H1 (cell line): Measurements from ENCODE around the gene CCDC148. TPM values are rescaled to one million over a fixed set of nuclear protein-coding genes. Genes with fewer than 3 reads are reported as not detected.

ENCODE experiments used
- CTCF ChIA-PET: fragments of 300-600 bp; sonication (Branson Sonifier 250); formaldehyde crosslinking; loops from one replicate; lab custom pipeline; 2021; ENCODE audit not compliant: partially characterized antibody; lab: Charles Lee
- POLR2A ChIA-PET: fragments of 300-600 bp; sonication (Branson Sonifier 250); formaldehyde crosslinking; loops from one replicate; lab custom pipeline; 2021; ENCODE audit warnings: inconsistent platforms; ENCODE audit not compliant: partially characterized antibody; lab: Charles Lee
- DNase-seq, 2 experiments: peaks; one replicate each; pipeline versions ENCODE4 v3.0.0 to v3.0.0-alpha.2; 2010 to 2022; ENCODE audit warnings: low spot score in 2 of 2, low read depth in 1 of 2, mixed read lengths in 1 of 2
- FAIRE-seq: peaks from 2 replicates; lab custom pipeline; 2011; peaks lifted over from hg19 to GRCh38; lab: Jason Lieb, UNC
- H2AFZ ChIP-seq: 2 replicates; pipeline ENCODE4 v1.8.1; 2012; ENCODE audit warnings: low read length, inconsistent platforms
- H2AK5ac ChIP-seq: 2 replicates; pipeline ENCODE4 v1.6.1; 2013; ENCODE audit warnings: low read depth, low read length
- H2BK120ac ChIP-seq: replicated peaks from 2 replicates; pipeline ENCODE3; 2013; ENCODE audit warnings: low read depth, low read length, inconsistent platforms
- H2BK12ac ChIP-seq: 2 replicates; pipeline ENCODE4 v1.6.1; 2013; ENCODE audit warnings: low read depth, low read length
- H2BK15ac ChIP-seq: 2 replicates; pipeline ENCODE4 v1.6.1; 2013; ENCODE audit warnings: low read length
- H2BK20ac ChIP-seq: 2 replicates; pipeline ENCODE4 v1.6.1; 2013; ENCODE audit warnings: low read length
- H2BK5ac ChIP-seq: 2 replicates; pipeline ENCODE4 v1.6.1; 2013; ENCODE audit warnings: low read depth, low read length
- H3K14ac ChIP-seq: 2 replicates; pipeline ENCODE4 v1.6.1; 2013; ENCODE audit warnings: inconsistent platforms; ENCODE audit not compliant: insufficient read length
- H3K18ac ChIP-seq: 2 replicates; pipeline ENCODE4 v1.6.1; 2013; ENCODE audit warnings: low read length; ENCODE audit errors: extremely low read depth
- H3K23ac ChIP-seq: 2 replicates; pipeline ENCODE4 v1.6.1; 2013; ENCODE audit warnings: inconsistent platforms; ENCODE audit not compliant: insufficient read length
- H3K23me2 ChIP-seq: 2 replicates; pipeline ENCODE4 v1.6.1; 2013; ENCODE audit warnings: low read depth, low read length
- H3K27ac ChIP-seq: 2 replicates; pipeline ENCODE4 v1.6.1; 2011; ENCODE audit warnings: low read depth, low read length, inconsistent platforms
- H3K27me3 ChIP-seq, 4 experiments: replicated peaks in 1 of 4; 1 replicate in 1 of 4; 2 replicates in 3 of 4; pipeline versions ENCODE4 v1.6.1 to v1.8.1; 2011 to 2013; ENCODE audit warnings: low read length in 3 of 4, mild to moderate bottlenecking in 3 of 4, inconsistent platforms in 2 of 4, mixed read lengths in 2 of 4, moderate library complexity in 1 of 4; ENCODE audit not compliant: control insufficient read depth in 3 of 4, insufficient read depth in 3 of 4; ENCODE audit errors: extremely low read depth in 1 of 4
- H3K36me3 ChIP-seq, 4 experiments: 2 replicates each; pipeline versions ENCODE4 v1.6.1 to v1.8.1; 2011 to 2013; ENCODE audit warnings: mild to moderate bottlenecking in 4 of 4, low read length in 3 of 4, moderate library complexity in 2 of 4, control low read depth in 1 of 4, inconsistent platforms in 1 of 4; ENCODE audit not compliant: insufficient read depth in 4 of 4, control insufficient read depth in 2 of 4
- H3K4ac ChIP-seq: replicated peaks from 2 replicates; pipeline ENCODE3; 2013; ENCODE audit warnings: low read length, low read depth, mixed read lengths, inconsistent platforms; ENCODE audit not compliant: insufficient read length
- H3K4me1 ChIP-seq, 4 experiments: replicated peaks in 1 of 4; 1 replicate in 1 of 4; 2 replicates in 3 of 4; pipeline versions ENCODE4 v1.6.1 to v1.8.1; 2011 to 2013; ENCODE audit warnings: low read length in 3 of 4, inconsistent platforms in 2 of 4, mixed read lengths in 1 of 4; ENCODE audit not compliant: insufficient read depth in 4 of 4, control insufficient read depth in 3 of 4
- H3K4me2 ChIP-seq, 2 experiments: 2 replicates each; pipeline versions ENCODE4 v1.6.1 to v1.8.1; 2011 to 2013; ENCODE audit warnings: low read depth in 2 of 2, low read length in 2 of 2, control low read depth in 1 of 2, inconsistent platforms in 1 of 2, mild to moderate bottlenecking in 1 of 2; ENCODE audit not compliant: insufficient read depth in 1 of 2
- H3K4me3 ChIP-seq, 4 experiments: fragments of 200-600, 300-600 bp in 1 of 4; sonication (generic), shearing (Covaris generic), sonication (Bioruptor Twin) in 1 of 4; 2 replicates each; pipeline versions ENCODE4 v1.5.1 to v1.8.1; 2011 to 2016; ENCODE audit warnings: low read length in 4 of 4, low read depth in 3 of 4, control low read depth in 2 of 4, inconsistent platforms in 2 of 4, mild to moderate bottlenecking in 2 of 4, mixed read lengths in 1 of 4, moderate library complexity in 1 of 4; ENCODE audit not compliant: insufficient read depth in 2 of 4; ENCODE audit errors: extremely low read depth in 1 of 4
- H3K56ac ChIP-seq: replicated peaks from 2 replicates; pipeline ENCODE3; 2013; ENCODE audit warnings: low read depth, mild to moderate bottlenecking, mixed read lengths, low read length, inconsistent platforms; ENCODE audit not compliant: insufficient read length
- H3K79me1 ChIP-seq: 2 replicates; pipeline ENCODE4 v1.6.1; 2013; ENCODE audit warnings: low read depth, low read length, control low read depth
- H3K79me2 ChIP-seq, 2 experiments: 2 replicates each; pipeline versions ENCODE4 v1.6.1 to v1.8.1; 2012 to 2013; ENCODE audit warnings: low read length in 2 of 2, mild to moderate bottlenecking in 2 of 2, inconsistent platforms in 1 of 2; ENCODE audit not compliant: insufficient read depth in 2 of 2, control insufficient read depth in 1 of 2
- H3K9ac ChIP-seq, 4 experiments: replicated peaks in 1 of 4; 1 replicate in 1 of 4; 2 replicates in 3 of 4; pipeline versions ENCODE4 v1.6.1 to v1.8.1; 2011 to 2013; ENCODE audit warnings: low read depth in 3 of 4, low read length in 3 of 4, control low read depth in 2 of 4, mild to moderate bottlenecking in 2 of 4, moderate library complexity in 2 of 4, inconsistent platforms in 1 of 4; ENCODE audit errors: extremely low read depth in 1 of 4
- H3K9me3 ChIP-seq, 2 experiments: 2 replicates each; pipeline versions ENCODE4 v1.6.1 to v1.8.1; 2012 to 2013; ENCODE audit warnings: mild to moderate bottlenecking in 2 of 2, moderate library complexity in 2 of 2, control low read depth in 1 of 2, inconsistent platforms in 1 of 2, low read depth in 1 of 2, low read length in 1 of 2, mixed read lengths in 1 of 2; ENCODE audit not compliant: insufficient read depth in 2 of 2
- H4K20me1 ChIP-seq, 2 experiments: replicated peaks in 1 of 2; 2 replicates each; pipeline versions ENCODE3 to v1.8.1; 2011 to 2013; ENCODE audit warnings: inconsistent platforms in 2 of 2, low read length in 2 of 2, mild to moderate bottlenecking in 1 of 2; ENCODE audit not compliant: insufficient read depth in 2 of 2, control insufficient read depth in 1 of 2
- H4K5ac ChIP-seq: 2 replicates; pipeline ENCODE4 v1.6.1; 2013; ENCODE audit warnings: low read length, low read depth, mixed read lengths, inconsistent platforms; ENCODE audit not compliant: insufficient read length
- H4K8ac ChIP-seq: 2 replicates; pipeline ENCODE4 v1.8.0; 2013; ENCODE audit warnings: mild to moderate bottlenecking, moderate library complexity, low read length, inconsistent platforms; ENCODE audit not compliant: insufficient read depth; ENCODE audit errors: extremely low read depth
- H4K91ac ChIP-seq: replicated peaks from 2 replicates; pipeline ENCODE3; 2013; ENCODE audit warnings: low read length, mixed read lengths, inconsistent platforms; ENCODE audit not compliant: insufficient read length
- BACH1 ChIP-seq: IDR thresholded peaks from 2 replicates; pipeline ENCODE4 v1.6.1; 2012; ENCODE audit warnings: low read length, improper control_type of control experiment
- E2F6 ChIP-seq: IDR thresholded peaks from 2 replicates; pipeline ENCODE4 v1.6.1; 2012; ENCODE audit warnings: inconsistent platforms
- SP4 ChIP-seq: IDR thresholded peaks from 2 replicates; pipeline ENCODE4 v1.6.1; 2012; ENCODE audit warnings: low read length, inconsistent platforms
- WGBS, 2 experiments: shearing (Covaris generic) in 1 of 2; methylation state at CpG; one replicate each; pipeline versions ENCODE4 v1.1.6 to v1.1.7; 2013 to 2015; ENCODE audit warnings: low lambda C conversion rate in 2 of 2, mixed read lengths in 2 of 2, inconsistent platforms in 1 of 2, low coverage in 1 of 2, missing lambda C conversion rate in 1 of 2; ENCODE audit not compliant: insufficient replicate concordance in 2 of 2, insufficient coverage in 1 of 2, insufficient read length in 1 of 2; ENCODE audit errors: extremely low coverage in 1 of 2, missing lambda C conversion rate in 1 of 2; 5-methylcytosine and 5-hydroxymethylcytosine counted together
- polyA plus RNA-seq, 7 experiments: library from polyadenylated mRNA; depleted of rRNA in 3 of 7; stranded (reverse) in 5 of 7; unstranded in 2 of 7; fragments of >200 nt in 5 of 7; fragments of 200-250 nt in 2 of 7; gene quantifications; 1 replicate in 5 of 7; 2 replicates in 1 of 7; 4 replicates in 1 of 7; pipeline versions ENCODE4 v1.2.1 to v1.2.3, GENCODE V29; 2011 to 2013; ENCODE audit warnings: missing spikeins in 2 of 7, mixed read lengths in 2 of 7
- total RNA-seq: library from RNA; stranded (reverse); fragmentation: NEBNext Ultra II Directional; extraction: Animal tissue kit (Norgen Biotek cat#: 25700); gene quantifications from 2 replicates; pipeline ENCODE4 v1.2.1, GENCODE V29; 2021

CCDC148 gene
- total and polyA plus RNA-seq, 2 of the 8 experiments (the other 6 are each of a cell fraction or from before 2014, with no cell fraction given): 0.45 to 1.3 TPM

GRCh38 chr2:158232476-158232875, 224.1 kb downstream of the CCDC148 start:
- Histone ChIP-seq H2BK15ac (no peak overlapping the region), H4K5ac (no peak overlapping the region), H3K27ac (no peak overlapping the region), H3K4me2 (no peak overlapping the region), H3K4me3 (no peak overlapping the region), H3K23ac (no peak overlapping the region), H3K79me1 (no peaks in the 10 kb centered on the region), H2BK5ac (no peak overlapping the region), H3K23me2 (no peaks in the 10 kb centered on the region)
- WGBS, 2 experiments: 89% methylated on average over 1 of the region's 1 CpG; no CpG with 5 or more reads in 1 of the 2 experiments
- DNase-seq: no peak
- TF ChIP-seq SP4: no peak
- no peak for TF ChIP-seq E2F6
- TF ChIP-seq BACH1: no peak
- TF ChIP-seq, all 59 proteins: peak for 0
- CTCF ChIA-PET: no interaction called here
- Histone ChIP-seq H3K4ac (no peak overlapping the region), H4K8ac (no peak overlapping the region), H2BK12ac (no peak overlapping the region), H3K36me3 (no peaks in the 10 kb centered on the region), H2BK20ac (no peak overlapping the region), H3K56ac (no peak overlapping the region), H3K79me2 (no peaks in the 10 kb centered on the region), H3K27me3 (no peaks in the 10 kb centered on the region; a peak in 1 of 7 replicates), H4K91ac (no peak overlapping the region), H2BK120ac (no peak overlapping the region), H3K4me1 (no peaks in the 10 kb centered on the region; a peak in 1 of 7 replicates), H3K18ac (no peak overlapping the region), H3K9ac (no peak overlapping the region), H4K20me1 (no peaks in the 10 kb centered on the region), H2AFZ (no peak overlapping the region), H2AK5ac (no peak overlapping the region), H3K14ac (no peak overlapping the region), H3K9me3 (no peaks in the 10 kb centered on the region)
- POLR2A ChIA-PET: no interaction called here
- FAIRE-seq: no peak
